ENCODE results near the gene XYLB.
A peak's percentile ranks its signal among the peaks of the same experiment; 100 is the strongest.

The XYLB gene

DNA sequence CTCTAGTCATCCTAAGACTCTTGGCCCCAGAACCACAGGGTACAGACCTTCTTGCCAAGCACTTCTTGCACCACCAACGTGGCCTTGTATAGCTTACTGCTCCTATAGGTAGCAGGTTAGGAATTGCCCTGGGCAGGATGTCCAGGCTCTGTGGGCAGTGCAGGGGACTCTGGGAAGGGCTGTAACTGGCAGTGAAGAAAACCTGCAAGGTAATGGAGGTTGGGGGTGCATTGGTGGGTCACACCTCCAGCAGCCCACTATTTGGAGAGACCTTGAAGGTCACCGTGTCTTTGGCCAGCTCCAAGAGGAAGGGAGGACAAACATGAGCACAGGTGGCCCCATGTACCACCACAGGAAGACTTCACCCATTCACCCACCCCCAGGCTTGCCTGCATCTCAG is 21.3 kb upstream of the XYLB start:
- no peak for DNase-seq

DNA sequence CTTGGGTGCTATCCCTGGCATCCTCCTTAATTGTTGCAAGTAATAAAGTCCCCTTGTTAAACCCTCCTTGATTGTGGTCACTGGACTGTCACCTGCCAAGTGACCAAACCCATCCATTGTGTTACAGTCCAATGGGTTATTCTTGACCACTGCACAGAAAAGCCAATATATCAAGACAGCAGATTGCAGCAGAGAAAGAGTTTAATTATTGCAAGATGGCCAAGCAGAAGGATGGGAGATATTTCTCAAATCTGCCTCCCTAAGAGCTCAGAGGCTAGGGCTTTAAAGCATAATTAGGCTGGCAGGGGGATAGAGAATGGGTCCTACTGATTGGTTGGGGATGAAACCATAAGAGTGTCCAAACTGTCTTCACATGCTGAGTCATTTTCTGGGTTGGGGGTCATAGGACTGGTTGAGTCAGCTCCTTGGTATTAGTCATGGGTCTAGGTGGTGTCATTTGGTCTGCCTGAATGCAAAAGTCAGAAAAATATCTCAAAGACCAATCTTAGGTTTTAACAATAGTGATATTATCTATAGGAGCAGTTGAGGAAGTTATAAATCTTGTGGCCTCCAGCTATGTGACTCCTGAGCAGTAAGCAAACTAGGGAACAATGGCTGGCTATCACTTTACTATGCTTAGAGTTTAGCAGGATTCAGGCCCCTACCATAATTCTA is 19.1 kb upstream of the XYLB start:
- no peak for DNase-seq

DNA sequence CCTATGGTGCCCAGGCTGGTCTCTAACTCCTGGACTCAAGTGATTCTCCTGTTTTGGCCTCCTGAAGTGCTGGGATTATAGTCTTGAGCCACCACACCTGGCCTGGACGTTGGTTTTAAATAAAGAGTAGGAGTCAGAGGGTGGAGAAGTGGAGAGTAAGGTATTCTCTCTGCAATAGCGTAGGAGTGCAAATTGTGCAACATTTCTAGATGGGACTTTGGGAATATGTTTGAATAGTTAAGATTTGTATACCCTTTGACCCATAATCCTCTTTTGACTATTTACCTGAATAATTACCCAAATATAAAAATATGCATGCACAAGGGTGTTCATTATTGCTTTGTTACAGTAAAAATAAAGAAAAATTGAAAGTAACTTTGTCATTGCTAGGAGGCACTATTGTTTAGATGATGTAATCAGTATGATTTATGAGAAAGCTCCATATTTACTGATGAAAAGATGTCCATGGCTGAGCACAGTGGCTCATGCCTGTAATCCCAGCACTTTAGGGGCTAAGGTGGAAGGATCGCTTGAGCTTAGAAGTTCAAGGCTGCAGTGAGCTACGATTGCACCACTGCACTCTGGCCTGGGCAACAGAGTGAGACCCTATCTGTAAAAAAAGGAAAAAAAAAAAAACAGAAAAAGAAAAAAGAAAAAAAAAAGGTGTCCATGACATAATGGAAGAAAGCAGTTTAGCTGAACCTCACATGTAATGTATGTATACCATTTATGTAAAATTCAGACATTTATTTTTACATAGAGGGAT is 15.1 kb upstream of the XYLB start:
- no peak for DNase-seq

DNA sequence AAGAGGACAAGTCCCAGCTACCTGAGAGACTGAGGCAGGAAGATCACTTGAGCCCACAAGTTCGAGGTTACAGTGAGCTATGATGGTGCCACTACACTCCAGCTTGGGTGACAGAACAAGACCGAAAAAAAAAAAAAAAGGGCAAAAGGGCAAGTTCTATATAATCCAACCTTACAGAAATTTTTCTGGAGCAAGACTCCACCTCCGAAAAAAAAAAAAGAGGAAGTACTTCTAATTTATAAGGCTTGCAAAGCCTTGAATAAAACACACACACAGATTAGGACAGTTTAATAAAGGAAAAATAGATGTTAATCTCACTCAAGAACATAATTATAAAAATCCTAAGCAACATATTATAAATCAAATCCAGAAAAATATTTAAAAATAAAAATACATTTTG is 14.4 kb upstream of the XYLB start:
- no peak for DNase-seq

DNA sequence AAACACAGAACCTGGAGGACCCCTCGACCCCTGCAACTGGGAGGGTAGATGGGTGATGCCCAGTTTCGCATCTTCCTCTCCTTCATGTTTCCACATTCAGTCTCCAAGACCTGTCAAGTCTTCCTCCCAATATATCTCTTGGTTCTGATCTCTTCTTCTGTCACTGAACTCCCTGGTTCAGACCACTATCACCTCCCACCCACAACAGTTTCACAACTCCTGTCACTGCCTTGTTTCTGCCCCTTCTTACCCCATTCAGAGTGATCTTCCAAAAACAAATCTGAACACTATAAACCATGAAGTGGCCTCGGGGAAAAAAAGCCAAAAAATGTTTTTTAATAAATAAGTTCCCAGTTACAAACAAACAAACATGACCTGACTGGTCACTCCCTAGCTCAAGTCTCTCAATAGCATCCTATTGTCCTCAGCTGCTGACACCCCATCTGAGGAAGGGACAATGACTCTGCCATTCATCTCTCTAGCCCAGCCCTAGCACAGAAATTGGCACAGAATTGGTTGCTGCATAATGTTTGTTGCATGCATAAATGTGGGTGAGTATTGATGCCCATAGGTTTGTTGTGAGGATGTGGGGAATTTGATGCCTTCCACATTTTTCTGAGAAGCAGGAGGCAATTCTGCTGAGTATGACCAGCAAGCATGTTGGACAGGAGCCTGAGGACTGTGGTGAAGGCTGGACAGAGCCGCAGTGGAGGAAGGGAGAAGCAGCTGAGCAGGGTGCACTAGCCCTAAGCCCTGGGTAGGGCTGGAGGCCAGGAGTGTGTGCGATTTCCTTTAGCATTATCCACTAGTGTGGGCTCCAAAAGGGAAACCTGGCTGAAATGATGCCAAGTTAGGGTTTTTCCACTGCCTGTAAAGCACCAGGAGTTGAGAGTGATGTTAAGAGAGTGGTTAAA is 12.2 kb upstream of the XYLB start:
- no peak for DNase-seq

DNA sequence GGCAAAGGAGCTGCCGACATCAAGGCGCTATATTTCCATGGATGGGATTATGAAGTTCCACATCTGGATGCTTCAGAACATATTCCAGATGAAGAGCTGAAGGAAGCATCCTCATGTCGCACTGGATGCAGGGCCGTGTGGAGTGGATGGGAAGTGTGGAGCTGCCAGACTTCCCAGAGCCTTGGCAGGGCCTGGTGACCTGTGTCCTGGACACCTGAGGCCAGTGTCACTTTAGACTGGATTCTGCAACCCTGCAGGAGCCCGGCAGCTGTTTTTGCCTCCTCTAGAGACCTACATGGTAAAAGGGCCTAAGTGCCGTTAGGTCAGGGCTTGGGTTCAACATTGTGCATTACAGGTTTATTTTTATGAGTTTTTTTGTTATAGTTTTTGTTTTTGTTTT is 11.3 kb upstream of the XYLB start:
- DNase-seq, result no peak

DNA sequence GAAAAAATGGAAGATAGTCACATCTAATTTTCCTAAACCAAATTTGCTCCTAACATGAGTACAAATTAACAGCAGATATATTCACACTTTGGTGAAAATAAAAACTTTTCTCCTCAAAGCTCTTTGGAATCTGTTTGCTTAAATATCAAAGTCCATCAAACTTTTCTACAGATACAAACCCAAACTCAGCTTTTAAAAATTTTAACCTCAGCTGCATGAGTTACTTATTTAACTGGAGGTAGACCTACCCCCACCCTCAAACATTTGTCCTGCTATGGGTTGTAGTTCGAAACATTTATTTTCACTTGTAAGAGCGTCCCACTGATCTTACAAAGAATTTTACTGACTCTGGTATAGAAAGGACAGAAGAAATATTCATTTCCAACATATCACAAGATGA is 8.9 kb upstream of the XYLB start:
- no peak for DNase-seq

DNA sequence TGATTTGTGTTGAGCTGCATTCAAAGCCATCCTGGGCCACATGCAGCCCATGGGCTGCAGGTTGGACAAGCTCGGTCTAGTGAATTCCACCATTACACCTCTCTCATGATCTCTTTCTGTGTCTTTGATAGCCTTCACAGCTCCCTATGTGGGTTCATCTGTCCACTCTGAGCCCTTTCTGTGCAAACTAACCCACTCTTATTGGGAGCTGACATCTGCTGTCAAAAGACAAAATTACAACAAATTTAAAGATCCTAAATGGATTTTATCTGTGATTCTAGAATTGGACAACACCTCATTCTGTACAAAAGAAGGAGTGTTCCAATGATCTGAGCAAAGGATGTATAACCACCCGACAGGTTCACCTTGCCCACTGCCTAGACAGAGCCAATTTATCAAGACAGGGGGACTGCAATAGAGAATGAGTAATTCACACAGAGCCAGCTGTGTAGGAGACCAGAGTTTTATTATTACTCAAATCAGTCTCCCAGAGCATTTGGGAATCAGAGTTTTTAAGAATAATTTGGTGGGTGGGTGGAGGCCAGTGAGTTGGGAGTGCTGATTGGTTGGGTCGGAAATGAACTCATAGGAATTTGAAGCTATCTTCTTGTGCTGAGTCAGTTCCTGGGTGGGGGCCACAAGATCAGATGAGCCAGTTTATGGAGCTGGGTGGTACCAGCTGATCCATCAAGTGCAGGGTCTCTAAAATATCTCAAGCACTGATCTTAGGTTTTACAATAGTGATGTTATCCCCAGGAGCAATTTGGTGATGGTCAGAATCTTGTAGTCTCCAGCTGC is 2.6 kb upstream of the XYLB start:
- no peak for DNase-seq

DNA sequence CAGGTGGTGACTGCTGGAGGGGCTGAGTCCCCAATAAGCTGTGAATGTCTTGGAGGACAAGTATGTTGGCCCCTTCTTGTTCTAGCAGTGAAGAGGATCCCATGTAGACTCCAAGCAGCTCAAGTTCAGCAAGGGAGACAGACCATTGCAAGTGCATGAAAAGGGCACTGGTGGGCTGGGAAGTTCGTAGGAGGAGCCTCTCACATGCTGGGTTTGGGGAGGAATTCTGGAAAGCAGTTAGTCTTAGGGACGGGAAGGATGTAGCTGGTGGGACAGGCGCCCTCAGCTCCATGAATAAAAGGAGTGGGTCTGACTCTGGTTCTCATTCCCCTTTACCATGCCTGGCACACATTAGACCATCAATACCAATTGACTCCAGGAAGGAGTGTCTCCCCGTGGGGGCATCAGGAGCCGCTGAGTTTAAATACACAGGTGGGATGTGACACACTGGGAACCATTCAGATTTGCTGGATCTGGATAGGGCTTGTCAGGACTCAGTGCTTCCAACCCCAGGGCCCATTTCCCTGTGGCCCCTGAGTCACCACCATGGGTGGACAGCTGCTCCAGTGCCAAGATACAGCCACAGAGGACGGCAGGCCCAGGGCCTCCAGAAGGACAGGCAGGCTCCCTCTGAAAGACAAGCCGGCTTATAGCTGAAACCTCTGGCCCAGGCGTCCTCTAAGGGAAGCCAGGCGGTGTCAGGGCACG is 552 bp upstream of the XYLB start:
- DNase-seq, result peak; percentile 7

DNA sequence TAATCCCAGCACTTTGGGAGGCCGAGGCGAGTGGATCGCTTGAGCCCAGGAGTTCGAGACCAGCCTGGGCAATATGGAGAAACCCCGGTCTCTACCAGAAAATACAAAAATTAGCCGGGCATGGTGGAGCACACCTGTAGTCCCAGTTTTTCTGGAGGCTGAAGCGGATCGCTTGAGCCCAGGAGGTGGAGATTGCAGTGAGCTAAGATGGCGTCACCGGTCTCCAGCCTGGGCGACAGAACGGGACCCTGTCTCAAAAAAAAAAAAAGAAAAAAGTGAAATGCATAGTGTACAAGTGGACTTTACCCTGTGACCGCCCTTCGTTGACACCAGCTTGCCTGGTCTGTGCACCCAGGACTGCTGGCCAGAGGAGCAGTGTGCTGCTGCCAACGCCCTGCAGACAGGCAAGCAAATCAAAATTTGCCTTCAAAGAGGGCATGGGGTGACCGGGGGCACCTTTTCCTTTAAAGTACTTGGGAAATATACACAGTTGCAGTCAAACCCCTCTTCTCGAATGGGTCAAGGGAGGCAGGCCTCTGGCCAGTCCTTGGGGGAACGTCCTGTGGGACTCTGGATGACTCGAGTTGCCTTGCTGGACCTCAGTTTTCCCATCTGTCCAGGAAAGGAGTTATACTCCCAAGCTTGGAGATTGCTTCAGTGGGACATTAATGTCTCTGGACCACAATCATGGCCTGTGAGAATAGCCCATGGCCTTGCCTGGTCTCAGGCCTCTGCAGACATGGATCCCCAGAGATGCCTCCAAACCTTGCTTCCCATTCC is 1.0 kb downstream of the XYLB start:
- no peak for DNase-seq

DNA sequence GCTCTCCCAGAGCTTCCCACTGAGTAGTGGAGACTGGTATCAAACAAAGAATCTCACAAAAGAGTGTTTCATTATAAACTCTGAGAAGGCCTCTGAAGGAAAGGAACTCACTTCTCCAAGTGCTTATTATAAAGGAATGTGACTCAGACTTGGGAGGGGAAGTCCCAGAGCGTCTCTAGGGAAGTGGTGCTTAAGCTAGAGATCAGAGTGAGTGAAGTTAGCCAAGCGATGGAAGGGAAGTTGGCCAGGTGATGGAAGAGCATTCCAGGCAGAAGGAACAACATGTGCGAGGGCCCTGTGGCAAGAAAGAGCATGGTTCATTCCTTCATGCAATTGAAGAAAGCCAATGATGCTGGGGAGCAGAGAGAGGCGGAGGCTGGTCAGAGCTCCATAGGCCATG is 2.3 kb downstream of the XYLB start:
- DNase-seq, result no peak

DNA sequence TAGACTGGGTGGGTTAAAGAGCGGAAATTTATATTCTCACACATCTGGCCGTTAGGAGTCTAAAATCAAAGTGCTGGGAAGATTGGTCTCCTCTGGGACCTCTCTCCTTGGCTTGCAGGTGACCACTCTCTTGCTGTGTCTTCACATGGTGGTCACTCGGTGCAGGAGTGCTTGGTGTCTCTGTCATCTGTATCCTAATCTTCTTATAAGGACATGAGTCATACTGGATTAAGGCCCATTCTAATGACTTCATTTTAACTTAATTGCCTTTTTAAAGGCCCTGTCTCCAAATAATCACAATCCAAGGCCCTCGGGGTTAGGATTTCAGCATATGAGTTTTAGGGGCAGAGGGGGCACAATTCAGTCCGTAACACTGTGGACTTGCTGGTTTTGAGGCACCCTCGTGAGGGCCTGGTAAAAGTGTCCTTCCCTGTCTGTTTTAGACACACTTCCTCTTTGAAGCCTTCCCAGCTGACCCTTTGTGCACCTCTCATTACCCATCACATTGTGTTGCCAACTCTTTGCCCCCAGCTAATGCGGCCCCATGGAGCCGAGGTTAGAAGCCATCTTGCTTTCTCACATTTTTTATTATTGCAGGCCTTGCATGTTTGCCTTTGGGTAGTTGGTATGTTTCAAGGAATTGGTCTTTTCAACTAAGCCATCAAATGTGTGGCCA is 3.2 kb downstream of the XYLB start:
- DNase-seq, result peak; percentile 59

DNA sequence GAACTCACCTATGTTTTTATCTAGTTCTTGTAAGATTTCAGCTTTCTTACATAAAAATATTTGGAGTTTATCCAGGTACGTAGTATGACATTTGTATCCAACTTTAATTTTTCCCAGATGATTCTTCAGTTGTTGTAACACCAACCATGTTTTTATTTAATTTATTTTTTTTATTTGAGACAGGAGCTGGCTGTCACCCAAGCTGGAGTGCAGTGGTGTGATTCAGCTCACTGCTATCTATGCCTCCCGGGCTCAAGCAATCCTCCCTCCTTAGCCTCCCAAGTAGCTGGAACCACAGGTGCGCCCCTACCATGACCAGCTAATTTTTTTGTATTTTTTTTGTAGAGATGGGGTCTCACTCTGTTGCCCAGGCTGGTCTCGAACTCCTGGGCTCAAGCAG is 6.6 kb downstream of the XYLB start:
- no peak for DNase-seq

DNA sequence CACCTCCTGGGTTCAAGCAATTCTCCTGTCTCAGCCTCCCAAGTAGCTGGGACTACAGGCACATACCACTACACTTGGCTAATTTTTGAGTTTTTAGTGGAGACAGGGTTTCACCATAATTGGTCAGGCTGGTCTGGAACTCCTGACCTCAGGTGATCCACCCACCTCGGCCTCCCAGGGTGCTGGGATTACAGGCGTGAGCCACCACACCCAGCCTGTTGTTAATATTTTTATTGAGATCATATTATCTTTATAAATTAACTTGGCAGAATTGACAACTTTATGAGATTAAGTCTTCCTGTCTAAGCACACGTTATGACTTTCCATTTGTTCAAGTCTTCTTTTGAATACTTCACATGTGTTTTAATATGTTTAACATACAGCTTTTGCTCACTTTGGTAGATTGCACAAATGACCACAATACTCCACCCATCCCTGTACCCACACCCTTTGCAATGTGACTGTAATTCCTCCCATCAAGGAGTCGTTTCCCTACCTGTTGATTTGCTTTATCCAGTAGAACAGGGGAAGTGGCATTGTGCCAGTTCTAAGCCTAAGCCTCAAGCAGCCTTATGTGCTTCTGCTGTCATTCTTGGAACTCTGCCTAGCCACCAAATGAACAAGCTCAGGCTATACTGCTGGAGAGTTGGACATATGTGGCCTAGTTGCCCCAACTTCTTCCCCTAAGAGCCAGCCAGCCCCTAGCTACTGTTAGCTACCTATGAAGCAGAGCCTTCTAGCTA is 8.2 kb downstream of the XYLB start:
- peak; percentile 84 for DNase-seq

DNA sequence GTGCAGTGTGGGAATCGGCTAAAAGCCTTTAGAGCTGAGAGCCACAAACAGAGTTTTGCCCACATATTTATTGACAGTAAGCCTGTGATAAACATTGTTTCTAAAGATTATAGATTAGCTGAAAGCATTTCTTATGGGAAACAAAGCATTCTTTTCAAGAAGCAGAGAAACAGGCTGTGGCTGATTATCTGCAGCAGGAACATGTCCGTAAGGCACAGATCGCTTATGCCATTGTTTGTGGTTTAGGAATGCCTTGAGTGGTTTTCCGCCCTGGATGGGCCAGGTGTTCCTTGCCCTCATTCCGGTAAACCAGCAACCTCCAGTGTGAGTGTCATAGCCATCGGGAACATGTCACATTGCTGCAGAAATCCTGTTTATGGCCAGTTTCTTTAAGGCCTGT is 12.5 kb downstream of the XYLB start:
- no peak for DNase-seq

DNA sequence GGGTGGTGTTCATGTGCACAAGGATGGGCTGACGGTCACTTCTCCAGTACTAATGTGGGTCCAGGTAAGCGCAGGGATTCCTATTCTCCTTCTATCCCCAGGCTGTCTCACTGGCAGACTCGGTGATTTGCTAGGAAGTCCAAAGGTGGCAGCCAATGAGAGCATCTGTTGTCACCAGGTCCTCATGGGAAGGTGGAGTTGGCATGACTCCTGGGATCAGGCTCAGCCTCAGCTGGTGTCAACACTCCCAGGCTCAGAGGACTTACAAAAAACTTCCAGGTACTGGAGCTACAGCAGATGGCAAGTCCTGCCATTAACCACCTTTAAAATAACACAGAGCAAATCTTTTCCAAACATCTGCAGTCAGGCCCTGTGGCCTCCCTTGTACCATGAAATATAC is 13.8 kb downstream of the XYLB start:
- no peak for DNase-seq

DNA sequence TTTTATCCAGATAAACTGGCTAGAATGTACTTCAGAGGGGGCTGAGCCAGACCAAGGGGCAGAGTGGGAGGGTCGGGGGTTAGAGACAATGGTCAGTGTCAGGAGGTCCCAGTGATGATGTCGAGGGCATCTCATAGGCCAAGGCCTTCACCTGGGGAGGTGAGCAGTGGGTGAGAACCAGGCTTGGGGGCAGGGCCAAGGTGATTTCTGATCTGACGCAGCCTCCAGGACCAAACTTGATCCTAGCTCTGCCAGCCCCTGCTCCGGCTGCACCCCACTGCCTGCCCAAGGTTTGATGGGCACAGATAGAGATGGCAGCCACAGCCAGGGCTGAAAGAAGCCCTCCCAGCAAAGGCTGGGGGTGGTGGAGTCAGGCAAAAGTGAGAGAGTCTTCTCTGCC is 14.9 kb downstream of the XYLB start:
- no peak for DNase-seq

DNA sequence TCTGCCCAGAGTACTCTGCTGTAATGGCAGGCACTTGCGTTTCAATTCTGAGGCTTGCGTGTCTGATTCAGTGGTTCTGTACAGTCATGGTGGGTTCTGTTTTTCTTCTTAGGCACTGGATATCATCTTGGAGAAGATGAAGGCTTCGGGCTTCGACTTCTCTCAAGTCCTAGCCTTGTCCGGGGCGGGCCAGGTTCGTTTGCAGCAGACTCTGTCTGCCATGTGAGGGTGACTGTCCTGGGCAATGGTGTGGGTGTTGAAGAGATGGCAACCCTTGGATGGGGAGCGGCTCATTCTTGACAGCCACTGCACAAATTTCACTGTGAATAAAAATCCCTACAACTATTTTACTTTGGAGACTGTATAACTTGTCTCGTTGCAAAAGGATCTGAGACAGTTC is 16.2 kb downstream of the XYLB start:
- DNase-seq, result no peak

DNA sequence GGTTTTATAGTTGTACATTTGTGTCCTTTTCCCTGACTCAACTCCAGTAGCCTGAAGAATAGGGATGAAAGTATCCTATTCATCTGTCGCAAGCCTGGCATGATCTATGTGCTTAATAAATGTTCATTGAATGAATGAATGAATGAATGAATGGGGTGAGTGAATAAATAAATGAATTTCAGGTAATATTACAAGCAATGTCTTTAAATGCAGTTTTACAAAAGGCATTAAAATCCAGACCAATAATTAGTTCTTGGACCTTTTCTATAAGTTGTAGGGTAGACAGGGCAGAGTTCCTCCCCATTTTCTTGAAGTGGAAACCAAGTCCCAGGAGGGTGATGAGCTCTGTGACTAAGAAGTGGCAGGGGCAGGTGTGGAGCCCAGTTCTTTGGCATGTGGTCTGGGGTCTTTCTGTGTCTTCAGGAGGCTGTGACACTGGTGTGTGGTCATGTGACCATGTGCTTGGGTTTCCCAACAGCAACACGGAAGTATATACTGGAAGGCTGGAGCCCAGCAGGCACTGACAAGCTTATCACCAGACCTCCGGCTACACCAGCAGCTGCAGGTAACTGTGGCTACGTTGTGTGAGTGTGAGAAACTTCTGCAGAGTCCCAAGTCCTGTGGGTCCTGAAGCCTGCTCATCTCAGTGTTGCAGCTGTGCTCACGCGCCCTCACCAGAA is 18.3 kb downstream of the XYLB start:
- DNase-seq, result no peak
